ENCODE measurements around the gene SAP30BP.

DNA sequence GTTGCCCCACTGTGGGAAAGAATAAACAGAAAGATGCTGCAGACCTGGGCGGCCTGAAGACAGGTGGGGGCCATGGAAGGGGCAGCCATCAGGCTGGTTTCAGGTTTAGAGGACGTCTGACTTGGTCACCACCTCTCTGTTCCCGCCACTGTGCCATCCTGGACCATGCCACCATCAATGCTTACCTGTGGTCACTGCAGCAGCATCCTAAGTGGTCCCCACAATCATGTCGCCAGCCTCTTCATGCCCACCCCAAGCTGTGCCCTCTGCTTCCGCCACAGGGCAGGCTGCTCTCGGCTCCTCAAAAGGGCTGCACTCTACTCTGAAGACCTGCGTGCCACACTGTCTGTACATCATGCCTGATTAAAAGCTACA is 23.5 kb upstream of the SAP30BP start:
- TF ChIP-seq, protein P1, sequence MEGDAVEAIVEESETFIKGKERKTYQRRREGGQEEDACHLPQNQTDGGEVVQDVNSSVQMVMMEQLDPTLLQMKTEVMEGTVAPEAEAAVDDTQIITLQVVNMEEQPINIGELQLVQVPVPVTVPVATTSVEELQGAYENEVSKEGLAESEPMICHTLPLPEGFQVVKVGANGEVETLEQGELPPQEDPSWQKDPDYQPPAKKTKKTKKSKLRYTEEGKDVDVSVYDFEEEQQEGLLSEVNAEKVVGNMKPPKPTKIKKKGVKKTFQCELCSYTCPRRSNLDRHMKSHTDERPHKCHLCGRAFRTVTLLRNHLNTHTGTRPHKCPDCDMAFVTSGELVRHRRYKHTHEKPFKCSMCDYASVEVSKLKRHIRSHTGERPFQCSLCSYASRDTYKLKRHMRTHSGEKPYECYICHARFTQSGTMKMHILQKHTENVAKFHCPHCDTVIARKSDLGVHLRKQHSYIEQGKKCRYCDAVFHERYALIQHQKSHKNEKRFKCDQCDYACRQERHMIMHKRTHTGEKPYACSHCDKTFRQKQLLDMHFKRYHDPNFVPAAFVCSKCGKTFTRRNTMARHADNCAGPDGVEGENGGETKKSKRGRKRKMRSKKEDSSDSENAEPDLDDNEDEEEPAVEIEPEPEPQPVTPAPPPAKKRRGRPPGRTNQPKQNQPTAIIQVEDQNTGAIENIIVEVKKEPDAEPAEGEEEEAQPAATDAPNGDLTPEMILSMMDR (IDR thresholded peaks at IDR 0.05): no peak
- no peak for TF ChIP-seq ZFX (IDR thresholded peaks at IDR 0.05; ENCODE audit: borderline replicate concordance)

Data from 22Rv1 (cell line).